ENCODE measurements around the gene FA2H. TPM values are rescaled to one million over a fixed set of nuclear protein-coding genes. Genes with fewer than 3 reads are reported as not detected.
A peak's percentile ranks its signal among the peaks of the same experiment; 100 is the strongest.

Gene FA2H
- total RNA-seq, 6 experiments from 2014 or later, result 0.19 to 1.2 (median 0.22) TPM; not detected in 3

- intact Hi-C loops (cut with DNase I), result no loop called here
- H3K27ac ChIP-seq, result no peak overlapping the region
- H3K9me3 ChIP-seq, result no peaks in the 10 kb centered on the region
- ATAC-seq (no peak), DNase-seq (peak in 1 of 3 donors; percentile 24)
- TF ChIP-seq CTCF (IDR thresholded peaks at IDR 0.05), result no peak
- TF ChIP-seq POLR2A (IDR thresholded peaks at IDR 0.05), result no peak
- H3K27me3 ChIP-seq, result no peaks in the 10 kb centered on the region
- 38% methylated on average over 7 of the region's 20 CpGs for WGBS (ENCODE audit: insufficient coverage, low coverage, low lambda C conversion rate, missing lambda C conversion rate)
- no peak overlapping the region for H3K4me3 ChIP-seq
- no peaks in the 10 kb centered on the region for H3K4me1 ChIP-seq
- no peaks in the 10 kb centered on the region for H3K36me3 ChIP-seq
Measured at GRCh38 chr16:74749291-74750055, 25.1 kb downstream of the FA2H start.

- ATAC-seq (no peak), DNase-seq (peak in 1 of 3 donors; percentile 19)
- Histone ChIP-seq H3K27ac (no peak overlapping the region), H3K9me3 (no peaks in the 10 kb centered on the region), H3K27me3 (no peaks in the 10 kb centered on the region), H3K4me3 (no peak overlapping the region), H3K4me1 (no peaks in the 10 kb centered on the region), H3K36me3 (no peaks in the 10 kb centered on the region)
- no peak for TF ChIP-seq CTCF (IDR thresholded peaks at IDR 0.05)
- no peak for TF ChIP-seq POLR2A (IDR thresholded peaks at IDR 0.05)
- intact Hi-C loops (cut with DNase I), result no loop called here
- no CpG with 5 or more reads among the region's 19 CpGs for WGBS (ENCODE audit: insufficient coverage, low coverage, low lambda C conversion rate, missing lambda C conversion rate)
Measured at GRCh38 chr16:74748616-74749026, 26.0 kb downstream of the FA2H start.

DNA sequence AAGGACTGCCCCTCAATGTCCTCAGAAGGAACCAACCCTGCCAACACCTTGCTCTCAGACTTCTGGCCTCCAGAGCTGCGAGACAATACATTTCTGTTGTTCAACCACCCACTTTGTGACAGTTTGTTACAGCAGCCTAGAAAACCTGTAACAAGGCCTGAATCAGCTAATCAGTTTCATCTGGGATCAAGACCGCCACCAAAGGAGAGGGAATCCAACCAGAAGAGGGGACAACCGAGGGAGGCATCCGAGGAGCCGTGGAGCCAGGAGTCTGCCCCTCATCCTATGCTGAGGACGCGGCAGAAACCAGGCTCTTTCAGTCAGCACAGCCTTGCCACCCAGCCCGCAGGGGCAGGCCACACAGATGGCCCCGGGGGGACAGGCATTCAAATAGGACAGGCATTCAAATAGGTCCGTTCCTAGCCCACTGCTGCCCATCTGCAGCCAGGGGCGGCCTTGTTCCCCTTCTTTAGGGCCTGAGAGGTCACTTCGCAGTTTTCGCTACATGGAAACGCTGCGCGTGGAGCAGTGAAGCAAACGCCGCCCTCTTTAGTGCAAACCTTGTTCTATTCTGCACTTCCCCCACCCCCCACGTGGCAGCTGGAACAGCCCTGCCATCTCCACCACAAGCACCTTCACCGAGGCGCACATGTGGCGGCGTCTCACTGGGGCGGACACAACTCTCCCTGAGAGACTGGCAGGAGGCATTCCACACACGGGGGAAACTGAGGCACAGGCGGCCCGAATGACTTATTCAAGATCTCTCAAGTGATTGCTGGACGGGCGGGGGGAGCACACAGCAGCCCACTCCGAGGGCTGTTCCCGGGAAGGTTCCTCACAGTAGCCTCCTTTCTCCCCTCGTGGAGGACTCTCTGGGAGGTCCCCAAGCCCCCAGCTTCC lies 26.7 kb downstream of the FA2H start:
- H3K4me1 ChIP-seq, result no peaks in the 10 kb centered on the region
- H3K36me3 ChIP-seq, result no peaks in the 10 kb centered on the region
- DNase-seq (peak in 1 of 3 donors; percentile 42), ATAC-seq (no peak)
- 79% methylated on average over 14 of the region's 32 CpGs for WGBS (ENCODE audit: insufficient coverage, low coverage, low lambda C conversion rate, missing lambda C conversion rate)
- H3K9me3 ChIP-seq, result no peaks in the 10 kb centered on the region
- intact Hi-C loops (cut with DNase I), result no loop called here
- no peak overlapping the region for H3K27ac ChIP-seq
- TF ChIP-seq POLR2A (IDR thresholded peaks at IDR 0.05) (no peak), CTCF (IDR thresholded peaks at IDR 0.05) (no peak)
- no peak overlapping the region for H3K4me3 ChIP-seq
- no peaks in the 10 kb centered on the region for H3K27me3 ChIP-seq

DNA sequence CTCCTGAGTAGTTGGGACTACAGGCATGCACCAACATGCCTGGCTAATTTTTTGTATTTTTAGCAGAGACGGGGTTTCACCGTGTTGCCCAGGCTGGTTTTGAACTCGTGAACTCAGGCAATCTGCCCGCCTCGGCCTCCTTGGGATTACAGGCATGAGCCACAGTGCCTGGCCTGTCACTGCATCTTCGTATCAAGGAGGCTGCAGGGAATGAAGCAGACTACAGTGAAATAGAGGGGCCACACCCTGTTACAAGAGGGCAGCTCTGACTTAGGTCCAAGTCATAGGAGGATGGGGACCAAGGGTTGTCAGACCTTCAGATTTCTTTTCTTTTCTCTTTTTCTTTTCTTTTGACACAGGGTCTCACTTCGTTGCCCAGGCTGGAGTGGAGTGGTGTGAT lies 28.7 kb downstream of the FA2H start:
- 33% methylated on average over 1 of the region's 7 CpGs for WGBS (ENCODE audit: insufficient coverage, low coverage, low lambda C conversion rate, missing lambda C conversion rate)
- intact Hi-C loops (cut with DNase I), result no loop called here
- no peak for TF ChIP-seq CTCF (IDR thresholded peaks at IDR 0.05)
- TF ChIP-seq POLR2A (IDR thresholded peaks at IDR 0.05), result no peak
- ATAC-seq (no peak), DNase-seq (peak in 1 of 3 donors; percentile 22)
- Histone ChIP-seq H3K9me3 (no peaks in the 10 kb centered on the region), H3K27ac (no peak overlapping the region), H3K4me1 (no peaks in the 10 kb centered on the region), H3K27me3 (no peaks in the 10 kb centered on the region), H3K36me3 (no peaks in the 10 kb centered on the region), H3K4me3 (no peak overlapping the region)

Data from right lobe of liver (tissue), 6 donors.